ENCODE measurements around the gene FBXL13. TPM values are rescaled to one million over a fixed set of nuclear protein-coding genes. Genes with fewer than 3 reads are reported as not detected.

FBXL13 gene
- total RNA-seq, 1 donor from 2014 or later: 4.0 TPM

Other genes with a start within 250 kb of the FBXL13 start
- gene LRRC17, start 161.8 kb downstream of the FBXL13 start, total RNA-seq: 5.2 TPM
- gene ARMC10, start 344 bp upstream of the FBXL13 start, total RNA-seq: 58.0 TPM
- gene NAPEPLD, start 74.3 kb upstream of the FBXL13 start, total RNA-seq: 14.7 TPM
- gene PMPCB, start 222.6 kb upstream of the FBXL13 start, total RNA-seq: 54.9 TPM

All from ureter (tissue), 1 donor.